ENCODE data around the gene MAP3K20. TPM values are rescaled to one million over a fixed set of nuclear protein-coding genes. Genes with fewer than 3 reads are reported as not detected.
A peak's percentile ranks its signal among the peaks of the same experiment; 100 is the strongest.

The MAP3K20 gene
- total RNA-seq, result 10 to 100 TPM; 22.6 to 38.9 TPM

GRCh38 chr2:173075781-173076580, at the start of gene MAP3K20:
MAP3K20 (plus strand) TSS chr2:173075846; CDS start chr2:173091032, 15,186 bp downstream.
- intact Hi-C loops (cut with DNase I), result no loop called here
- Histone ChIP-seq H3K4me3 (peak within 1 kb of the TSS; percentile 59), H3K9me3 (no peaks in the 10 kb centered on the region), H3K4me1 (no peaks in the 10 kb centered on the region), H3K27ac (peak within 1 kb of the TSS; percentile 85), H3K9ac (ENCODE audit: low read depth in 2 of 2, low read length in 2 of 2) (peak within 1 kb of the TSS; percentile 74 to 82), H3K36me3 (no peaks in the 10 kb centered on the region), H3K27me3 (no peaks in the 10 kb centered on the region)
- TF ChIP-seq CTCF (IDR thresholded peaks at IDR 0.05), result no peak
- DNase-seq, result peak; percentile 75

GRCh38 chr2:173026479-173026878, 49.2 kb upstream of the MAP3K20 start:
- Histone ChIP-seq H3K27ac (no peak overlapping the region), H3K4me1 (peaks cover 6% of the 10 kb centered on the region), H3K9me3 (no peaks in the 10 kb centered on the region), H3K36me3 (no peaks in the 10 kb centered on the region), H3K4me3 (no peak overlapping the region), H3K9ac (ENCODE audit: low read depth in 2 of 2, low read length in 2 of 2) (no peak overlapping the region), H3K27me3 (no peaks in the 10 kb centered on the region)
- no peak for TF ChIP-seq CTCF (IDR thresholded peaks at IDR 0.05)
- intact Hi-C loops (cut with DNase I), result loop anchor here (2.0 to 5.0 kb wide), 2 partner anchors 66 to 184 kb away; no protein-coding TSS in a partner anchor
- DNase-seq, result no peak

- H3K9ac ChIP-seq (ENCODE audit: low read depth in 2 of 2, low read length in 2 of 2), result no peak overlapping the region
- no peak overlapping the region for H3K27ac ChIP-seq
- H3K9me3 ChIP-seq, result no peaks in the 10 kb centered on the region
- DNase-seq, result peak; percentile 92
- no peak overlapping the region for H3K4me3 ChIP-seq
- H3K36me3 ChIP-seq, result no peaks in the 10 kb centered on the region
- peaks cover 6% of the 10 kb centered on the region for H3K4me1 ChIP-seq
- TF ChIP-seq CTCF (IDR thresholded peaks at IDR 0.05), result peak; percentile 90
- H3K27me3 ChIP-seq, result no peaks in the 10 kb centered on the region
- intact Hi-C loops (cut with DNase I), result loop anchor here (2.0 to 5.0 kb wide), 2 partner anchors 65 to 183 kb away; no protein-coding TSS in a partner anchor
Observed at GRCh38 chr2:173027181-173028128, 48.2 kb upstream of the MAP3K20 start.

GRCh38 chr2:173028141-173028540, 47.5 kb upstream of the MAP3K20 start:
- Histone ChIP-seq H3K27ac (peak overlapping the region; percentile 6), H3K27me3 (no peaks in the 10 kb centered on the region), H3K9me3 (no peaks in the 10 kb centered on the region), H3K9ac (ENCODE audit: low read depth in 2 of 2, low read length in 2 of 2) (no peak overlapping the region), H3K4me1 (peaks cover 6% of the 10 kb centered on the region), H3K4me3 (no peak overlapping the region), H3K36me3 (no peaks in the 10 kb centered on the region)
- no peak for TF ChIP-seq CTCF (IDR thresholded peaks at IDR 0.05)
- DNase-seq, result no peak
- intact Hi-C loops (cut with DNase I), result loop anchor here (5.0 kb wide), 1 partner anchor 64 kb away; no protein-coding TSS in a partner anchor

GRCh38 chr2:173028671-173029070, 47.0 kb upstream of the MAP3K20 start:
- intact Hi-C loops (cut with DNase I), result loop anchor here (5.0 kb wide), 1 partner anchor 64 kb away; no protein-coding TSS in a partner anchor
- Histone ChIP-seq H3K9me3 (no peaks in the 10 kb centered on the region), H3K27me3 (no peaks in the 10 kb centered on the region), H3K4me3 (no peak overlapping the region), H3K4me1 (peaks cover 6% of the 10 kb centered on the region), H3K9ac (ENCODE audit: low read depth in 2 of 2, low read length in 2 of 2) (no peak overlapping the region), H3K27ac (peak overlapping the region; percentile 6), H3K36me3 (no peaks in the 10 kb centered on the region)
- no peak for TF ChIP-seq CTCF (IDR thresholded peaks at IDR 0.05)
- no peak for DNase-seq

Measured in colonic mucosa (tissue), 4 donors.